ENCODE results near the gene WNT2B. TPM values are rescaled to one million over a fixed set of nuclear protein-coding genes. Genes with fewer than 3 reads are reported as not detected.

Gene WNT2B
- total and polyA plus RNA-seq, 2 donors (not counting 1 experiment from before 2014, with no cell fraction given), result 0.54 to 5.2 TPM

DNA sequence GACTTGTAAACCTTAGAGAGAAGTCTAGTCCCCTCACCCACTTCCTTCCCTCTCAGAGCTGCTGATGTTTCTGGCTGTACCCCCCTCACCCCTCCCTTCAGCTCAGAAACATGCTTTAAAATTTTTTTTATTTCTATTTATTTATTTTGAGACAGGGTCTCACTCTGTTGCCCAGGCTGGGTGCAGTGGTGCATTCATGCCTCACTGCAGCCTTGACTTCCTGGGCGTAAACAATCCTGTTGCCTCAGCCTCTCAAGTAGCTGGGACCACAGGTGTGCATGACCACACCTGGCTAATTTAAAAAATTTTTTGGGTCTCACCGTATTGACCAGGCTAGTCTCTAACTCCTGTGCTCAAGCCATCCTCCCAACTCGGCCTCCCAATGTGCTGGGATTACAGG lies 2.9 kb upstream of the WNT2B start:
- POLR2A ChIA-PET, result no interaction called here
- Histone ChIP-seq H3K36me3 (replicated peaks in 1 of 2; ENCODE audit: control extremely low read depth in 1 of 2, control insufficient read depth in 1 of 2, extremely low read depth in 1 of 2, insufficient read depth in 2 of 2, low read length in 1 of 2) (no peaks in the 10 kb centered on the region), H3K79me2 (ENCODE audit: control insufficient read depth, insufficient read depth, low read length) (no peaks in the 10 kb centered on the region), H3K4me1 (ENCODE audit: control insufficient read depth in 2 of 2, insufficient read depth in 2 of 2, low read length in 2 of 2) (peaks cover 53 to 62% of the 10 kb centered on the region in 2 donors), H4K20me1 (ENCODE audit: control insufficient read depth, insufficient read depth, low read length, poor library complexity, severe bottlenecking) (no peaks in the 10 kb centered on the region), H3K27ac (ENCODE audit: low read length in 2 of 2) (no peak overlapping the region), H3K27me3 (replicated peaks in 1 of 4; ENCODE audit: control extremely low read depth in 1 of 4, control insufficient read depth in 3 of 4, insufficient read depth in 4 of 4, low read length in 3 of 4) (peaks cover 0 to 88% (median 35%) of the 10 kb centered on the region in 4 experiments), H3K4me3 (ENCODE audit: control extremely low read depth in 1 of 5, extremely low read depth in 1 of 5, insufficient read depth in 1 of 5, low read depth in 2 of 5, low read length in 4 of 5) (no peak overlapping the region), H3K9ac (ENCODE audit: low read length) (no peak overlapping the region), H3K9me3 (ENCODE audit: control extremely low read depth in 1 of 3, control insufficient read depth in 2 of 3, insufficient read depth in 1 of 3, low read length in 2 of 3) (peaks cover 0 to 10% (median 0%) of the 10 kb centered on the region in 3 donors), H3K4me2 (replicated peaks; ENCODE audit: low read depth, low read length, poor library complexity, severe bottlenecking) (peak overlapping the region; percentile 16), H2AFZ (ENCODE audit: insufficient read depth, low read depth, low read length, poor library complexity, severe bottlenecking) (no peak overlapping the region)
- WGBS (ENCODE audit: insufficient coverage), result 43% methylated on average over 3 of the region's 3 CpGs
- H3K4me1 Mint-ChIP-seq, result peaks cover 53% of the 10 kb centered on the region
- peaks cover 40% of the 10 kb centered on the region for H3K27me3 Mint-ChIP-seq
- peak overlapping the region; percentile 34 for H3K4me3 Mint-ChIP-seq
- no peak overlapping the region for H3K27ac Mint-ChIP-seq
- intact Hi-C loops (cut with micrococcal nuclease), result loop anchor here (2.0 to 10.0 kb wide), 2 partner anchors 109 to 169 kb away; partner anchors contain the start of genes CTTNBP2NL and MOV10
- no peaks in the 10 kb centered on the region for H3K9me3 Mint-ChIP-seq (ENCODE audit: insufficient read depth)
- CTCF ChIA-PET, result interaction anchor here (1.0 to 2.1 kb wide), 4 partner anchors 108 to 203 kb away, joined by 3 to 10 read pairs (median 6); partner anchors contain the start of gene CTTNBP2NL
- DNase-seq (peak; percentile 22), ATAC-seq (ENCODE audit: low read depth) (no peak)
- TF ChIP-seq, protein P1, sequence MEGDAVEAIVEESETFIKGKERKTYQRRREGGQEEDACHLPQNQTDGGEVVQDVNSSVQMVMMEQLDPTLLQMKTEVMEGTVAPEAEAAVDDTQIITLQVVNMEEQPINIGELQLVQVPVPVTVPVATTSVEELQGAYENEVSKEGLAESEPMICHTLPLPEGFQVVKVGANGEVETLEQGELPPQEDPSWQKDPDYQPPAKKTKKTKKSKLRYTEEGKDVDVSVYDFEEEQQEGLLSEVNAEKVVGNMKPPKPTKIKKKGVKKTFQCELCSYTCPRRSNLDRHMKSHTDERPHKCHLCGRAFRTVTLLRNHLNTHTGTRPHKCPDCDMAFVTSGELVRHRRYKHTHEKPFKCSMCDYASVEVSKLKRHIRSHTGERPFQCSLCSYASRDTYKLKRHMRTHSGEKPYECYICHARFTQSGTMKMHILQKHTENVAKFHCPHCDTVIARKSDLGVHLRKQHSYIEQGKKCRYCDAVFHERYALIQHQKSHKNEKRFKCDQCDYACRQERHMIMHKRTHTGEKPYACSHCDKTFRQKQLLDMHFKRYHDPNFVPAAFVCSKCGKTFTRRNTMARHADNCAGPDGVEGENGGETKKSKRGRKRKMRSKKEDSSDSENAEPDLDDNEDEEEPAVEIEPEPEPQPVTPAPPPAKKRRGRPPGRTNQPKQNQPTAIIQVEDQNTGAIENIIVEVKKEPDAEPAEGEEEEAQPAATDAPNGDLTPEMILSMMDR (IDR thresholded peaks at IDR 0.05), result no peak
- no peak for TF ChIP-seq EZH2 (IDR thresholded peaks at IDR 0.05; ENCODE audit: borderline replicate concordance, insufficient read depth, low read depth, low read length, poor library complexity, severe bottlenecking)

GRCh38 chr1:112506306-112506705 lies 2.5 kb upstream of the WNT2B start:
- Histone ChIP-seq H3K36me3 (replicated peaks in 1 of 2; ENCODE audit: control extremely low read depth in 1 of 2, control insufficient read depth in 1 of 2, extremely low read depth in 1 of 2, insufficient read depth in 2 of 2, low read length in 1 of 2) (no peaks in the 10 kb centered on the region), H4K20me1 (ENCODE audit: control insufficient read depth, insufficient read depth, low read length, poor library complexity, severe bottlenecking) (no peaks in the 10 kb centered on the region), H3K27me3 (replicated peaks in 1 of 4; ENCODE audit: control extremely low read depth in 1 of 4, control insufficient read depth in 3 of 4, insufficient read depth in 4 of 4, low read length in 3 of 4) (peaks cover 0 to 84% (median 31%) of the 10 kb centered on the region in 4 experiments), H3K9ac (ENCODE audit: low read length) (no peak overlapping the region), H2AFZ (ENCODE audit: insufficient read depth, low read depth, low read length, poor library complexity, severe bottlenecking) (no peak overlapping the region), H3K4me1 (ENCODE audit: control insufficient read depth in 2 of 2, insufficient read depth in 2 of 2, low read length in 2 of 2) (peaks cover 49 to 62% of the 10 kb centered on the region in 2 donors), H3K27ac (ENCODE audit: low read length in 2 of 2) (no peak overlapping the region), H3K9me3 (ENCODE audit: control extremely low read depth in 1 of 3, control insufficient read depth in 2 of 3, insufficient read depth in 1 of 3, low read length in 2 of 3) (peaks cover 0 to 10% (median 0%) of the 10 kb centered on the region in 3 donors), H3K4me3 (ENCODE audit: control extremely low read depth in 1 of 5, extremely low read depth in 1 of 5, insufficient read depth in 1 of 5, low read depth in 2 of 5, low read length in 4 of 5) (no peak overlapping the region), H3K79me2 (ENCODE audit: control insufficient read depth, insufficient read depth, low read length) (no peaks in the 10 kb centered on the region), H3K4me2 (replicated peaks; ENCODE audit: low read depth, low read length, poor library complexity, severe bottlenecking) (no peak overlapping the region)
- DNase-seq, result no peak
- WGBS (ENCODE audit: insufficient coverage), result no CpG with 5 or more reads among the region's 2 CpGs
- Mint-ChIP-seq H3K4me1 (peaks cover 51% of the 10 kb centered on the region), H3K9me3 (ENCODE audit: insufficient read depth) (no peaks in the 10 kb centered on the region), H3K27me3 (peaks cover 36% of the 10 kb centered on the region), H3K4me3 (peak overlapping the region; percentile 89), H3K27ac (no peak overlapping the region)
- TF ChIP-seq, protein P1 (IDR thresholded peaks at IDR 0.05), result no peak
- no peak for TF ChIP-seq EZH2 (IDR thresholded peaks at IDR 0.05; ENCODE audit: borderline replicate concordance, insufficient read depth, low read depth, low read length, poor library complexity, severe bottlenecking)
- no peak for ATAC-seq (ENCODE audit: low read depth)
- CTCF ChIA-PET, result interaction anchor here (1.3 to 2.1 kb wide), 2 partner anchors 110 to 202 kb away, joined by 3 to 10 read pairs; partner anchors contain the start of gene CTTNBP2NL
- POLR2A ChIA-PET, result no interaction called here
- intact Hi-C loops (cut with micrococcal nuclease), result loop anchor here (2.0 to 10.0 kb wide), 2 partner anchors 110 to 168 kb away; partner anchors contain the start of genes CTTNBP2NL and MOV10
